SK-N-SH (cell line): ENCODE measurements around the gene APH1B. TPM values are rescaled to one million over a fixed set of nuclear protein-coding genes. Genes with fewer than 3 reads are reported as not detected.

Source experiments
- CTCF ChIA-PET: fragments of 300-600, 350-600 bp; formaldehyde crosslinking; extraction: SDS; loops from one replicate; lab custom pipeline; 2021; lab: Yijun Ruan, JAX
- POLR2A ChIA-PET: fragments of 350-600 bp; sonication (Branson Sonifier 250); formaldehyde crosslinking; extraction: SDS; loops from one replicate; lab custom pipeline; 2020; ENCODE audit warnings: antibody characterized with exemption, inconsistent platforms; lab: Yijun Ruan, JAX
- DNase-seq: peaks from one replicate; pipeline ENCODE4 v3.0.0; 2012
- H2AFZ ChIP-seq: fragments of 200-600 bp; sonication (generic); 2 replicates; pipeline ENCODE4 v1.8.1; 2016; ENCODE audit warnings: antibody characterized with exemption, mild to moderate bottlenecking, low read depth
- H3F3A ChIP-seq: fragments of 200-600 bp; sonication (generic); replicated peaks from 2 replicates; pipeline ENCODE3; 2016; ENCODE audit warnings: antibody characterized with exemption, mild to moderate bottlenecking; ENCODE audit not compliant: insufficient read depth
- H3K27ac ChIP-seq, 2 experiments: fragments of 200-500 bp in 1 of 2; fragments of 200-600 bp in 1 of 2; sonication (Bioruptor generic) in 1 of 2; sonication (generic), shearing (Covaris generic) in 1 of 2; 2 replicates each; pipeline versions ENCODE4 v1.5.1 to v1.6.1; 2014 to 2016; ENCODE audit warnings: low read depth in 2 of 2, inconsistent platforms in 1 of 2, low read length in 1 of 2, mild to moderate bottlenecking in 1 of 2, mixed read lengths in 1 of 2
- H3K27me3 ChIP-seq: fragments of 200-600 bp; sonication (generic), shearing (Covaris generic); 2 replicates; pipeline ENCODE4 v1.6.1; 2016; ENCODE audit warnings: mixed run types; ENCODE audit not compliant: insufficient read depth
- H3K36me3 ChIP-seq, 2 experiments: fragments of 200-500 bp in 1 of 2; fragments of 200-600 bp in 1 of 2; sonication (Bioruptor generic) in 1 of 2; sonication (generic) in 1 of 2; replicated peaks in 1 of 2; 2 replicates each; pipeline versions ENCODE3 to v1.5.1; 2014 to 2016; ENCODE audit warnings: low read length in 1 of 2, mild to moderate bottlenecking in 1 of 2; ENCODE audit not compliant: insufficient read depth in 2 of 2, control insufficient read depth in 1 of 2
- H3K4me1 ChIP-seq, 2 experiments: fragments of 200-500 bp in 1 of 2; fragments of 200-600 bp in 1 of 2; sonication (Bioruptor generic) in 1 of 2; sonication (generic), shearing (Covaris generic) in 1 of 2; 2 replicates each; pipeline versions ENCODE4 v1.5.1 to v1.6.1; 2014 to 2016; ENCODE audit warnings: low read depth in 1 of 2, low read length in 1 of 2, mixed run types in 1 of 2; ENCODE audit not compliant: insufficient read depth in 2 of 2, control insufficient read depth in 1 of 2
- H3K4me2 ChIP-seq: fragments of 200-600 bp; sonication (generic), shearing (Covaris generic); 2 replicates; pipeline ENCODE4 v1.6.1; 2017; ENCODE audit warnings: mixed run types
- H3K4me3 ChIP-seq, 2 experiments: fragments of 200-500 bp in 1 of 2; fragments of 200-600 bp in 1 of 2; sonication (Bioruptor generic) in 1 of 2; sonication (generic), shearing (Covaris generic) in 1 of 2; 2 replicates each; pipeline versions ENCODE4 v1.5.1 to v1.8.1; 2014 to 2016; ENCODE audit warnings: low read depth in 2 of 2, inconsistent platforms in 1 of 2, low read length in 1 of 2, mild to moderate bottlenecking in 1 of 2, mixed read lengths in 1 of 2, moderate library complexity in 1 of 2
- H3K79me2 ChIP-seq: fragments of 200-600 bp; sonication (generic); 2 replicates; pipeline ENCODE4 v1.8.1; 2017; ENCODE audit warnings: mild to moderate bottlenecking; ENCODE audit not compliant: insufficient read depth
- H3K9ac ChIP-seq: fragments of 200-600 bp; sonication (generic); 2 replicates; pipeline ENCODE4 v1.6.1; 2017; ENCODE audit warnings: mixed run types
- H3K9me2 ChIP-seq: fragments of 200-600 bp; sonication (generic); 2 replicates; pipeline ENCODE4 v1.6.1; 2017; ENCODE audit warnings: mixed run types
- H3K9me3 ChIP-seq: fragments of 200-600 bp; sonication (generic); 2 replicates; pipeline ENCODE4 v1.6.1; 2017; ENCODE audit warnings: mixed run types, mild to moderate bottlenecking, moderate library complexity
- H4K20me1 ChIP-seq: fragments of 200-600 bp; sonication (generic); 2 replicates; pipeline ENCODE4 v1.6.1; 2017; ENCODE audit warnings: mild to moderate bottlenecking, mixed run types; ENCODE audit not compliant: insufficient read depth
- CHD2 ChIP-seq: fragments of 150-350 bp; IDR thresholded peaks from 2 replicates; pipeline ENCODE4 v1.6.1; 2018; ENCODE audit warnings: low read length; ENCODE audit not compliant: partially characterized antibody
- ELF1 ChIP-seq: IDR thresholded peaks from 2 replicates; pipeline ENCODE4 v1.4.0; 2012
- EP300 ChIP-seq, 2 experiments: IDR thresholded peaks; 2 replicates each; pipeline versions ENCODE4 v1.4.0 to v1.6.1; 2012; ENCODE audit warnings: borderline replicate concordance in 1 of 2, low read depth in 1 of 2, low read length in 1 of 2
- FOSL2 ChIP-seq: IDR thresholded peaks from 2 replicates; pipeline ENCODE4 v1.4.0; 2012; ENCODE audit warnings: low read depth, mild to moderate bottlenecking, moderate library complexity, borderline replicate concordance
- FOXM1 ChIP-seq: IDR thresholded peaks from 2 replicates; pipeline ENCODE4 v1.4.0; 2012; ENCODE audit warnings: low read depth, mild to moderate bottlenecking
- GATA2 ChIP-seq: sonication (generic); formaldehyde crosslinking; IDR thresholded peaks from 2 replicates; pipeline ENCODE4 v1.5.0; 2020; ENCODE audit warnings: mild to moderate bottlenecking, missing genetic modification reagents
- JUND ChIP-seq: IDR thresholded peaks from 2 replicates; pipeline ENCODE4 v1.4.0; 2012
- MEF2A ChIP-seq: IDR thresholded peaks from 2 replicates; pipeline ENCODE4 v1.4.0; 2012; ENCODE audit warnings: low read depth, borderline replicate concordance
- MXI1 ChIP-seq: IDR thresholded peaks from 2 replicates; pipeline ENCODE4 v1.6.1; 2012; ENCODE audit warnings: mild to moderate bottlenecking, low read depth, low read length, improper control_type of control experiment
- NFIC ChIP-seq: IDR thresholded peaks from 2 replicates; pipeline ENCODE4 v1.4.0; 2012; ENCODE audit warnings: borderline replicate concordance
- NRF1 ChIP-seq: IDR thresholded peaks from 2 replicates; pipeline ENCODE4 v1.6.1; 2012; ENCODE audit warnings: low read depth, mild to moderate bottlenecking, low read length
- RCOR1 ChIP-seq: fragments of 150-350 bp; IDR thresholded peaks from 2 replicates; pipeline ENCODE4 v1.6.1; 2017; ENCODE audit warnings: antibody characterized with exemption, low read length
- SMC3 ChIP-seq: IDR thresholded peaks from 2 replicates; pipeline ENCODE4 v1.6.1; 2012; ENCODE audit warnings: low read depth, low read length, improper control_type of control experiment
- TCF12 ChIP-seq: IDR thresholded peaks from 2 replicates; pipeline ENCODE4 v1.4.0; 2012
- WGBS: methylation state at CpG from one replicate; pipeline ENCODE4 v1.1.6; 2017; ENCODE audit warnings: low lambda C conversion rate; 5-methylcytosine and 5-hydroxymethylcytosine counted together
- polyA plus RNA-seq, 3 experiments: library from polyadenylated mRNA; depleted of rRNA; stranded (reverse); fragments of >200 nt; gene quantifications; 2 replicates each; pipeline ENCODE4 v1.2.3, GENCODE V29; 2012
- TF ChIP-seq, protein P1 (sequence below): IDR thresholded peaks from 2 replicates; pipeline ENCODE4; 2012
- TF ChIP-seq, protein P2 (sequence below): IDR thresholded peaks from 2 replicates; pipeline ENCODE4 v1.4.0; 2012; ENCODE audit warnings: low read depth, borderline replicate concordance
- TF ChIP-seq, protein P3 (sequence below): IDR thresholded peaks from 2 replicates; pipeline ENCODE4 v1.4.0; 2012; ENCODE audit warnings: low read depth, borderline replicate concordance
- TF ChIP-seq, protein P4 (sequence below): IDR thresholded peaks from 2 replicates; pipeline ENCODE4 v1.4.0; 2012; ENCODE audit warnings: low read depth

Gene APH1B
- polyA plus RNA-seq, 1 of the 3 experiments (the other 2 are of a cell fraction) = 7.6 TPM

DNA sequence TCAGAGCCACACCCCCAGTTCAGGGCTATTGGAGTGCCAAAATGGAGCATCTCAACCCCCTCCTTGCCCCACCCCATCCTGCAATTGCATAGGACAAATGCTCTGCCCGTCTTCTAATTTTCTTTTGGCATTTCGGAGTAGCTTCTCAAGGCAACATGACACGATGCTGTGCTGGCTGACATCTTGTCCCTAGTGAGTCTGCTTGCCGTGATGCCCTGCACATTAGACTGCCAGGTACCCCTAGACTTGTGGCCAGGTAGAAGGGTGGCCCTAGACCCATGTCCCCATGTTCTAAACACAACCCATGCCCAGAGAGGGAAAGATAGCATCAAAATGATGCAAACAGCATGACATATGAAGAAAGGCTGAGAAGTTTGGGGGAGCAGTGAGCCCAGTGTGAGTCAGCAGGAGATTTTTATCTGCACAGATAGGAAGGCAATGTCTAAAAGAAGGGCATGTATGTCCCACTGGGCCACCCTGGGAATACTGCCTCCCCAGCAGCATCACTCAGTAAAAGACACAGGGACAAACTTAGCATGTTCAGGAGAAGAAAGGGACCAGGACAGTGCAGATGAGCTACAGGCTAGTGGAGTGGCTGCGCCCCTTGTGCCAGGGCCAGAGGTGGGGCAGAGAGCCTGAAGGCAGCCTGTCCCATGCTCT is 67.5 kb downstream of the APH1B start:
- H3K9me3 ChIP-seq = no peaks in the 10 kb centered on the region
- H3K9me2 ChIP-seq = no peaks in the 10 kb centered on the region
- no peaks in the 10 kb centered on the region; the same call in 1 of the 2 replicates for H3K79me2 ChIP-seq
- WGBS = 90% methylated on average over 5 of the region's 5 CpGs
- peak; percentile 75 for TF ChIP-seq TCF12
- TF ChIP-seq NRF1 = no peak
- TF ChIP-seq FOXM1 = no peak
- no peak for TF ChIP-seq MXI1
- no peak for TF ChIP-seq GATA2 (CRISPR knock-in tag)
- TF ChIP-seq NFIC = no peak; the same call in 1 of the 2 replicates
- TF ChIP-seq, protein P1, sequence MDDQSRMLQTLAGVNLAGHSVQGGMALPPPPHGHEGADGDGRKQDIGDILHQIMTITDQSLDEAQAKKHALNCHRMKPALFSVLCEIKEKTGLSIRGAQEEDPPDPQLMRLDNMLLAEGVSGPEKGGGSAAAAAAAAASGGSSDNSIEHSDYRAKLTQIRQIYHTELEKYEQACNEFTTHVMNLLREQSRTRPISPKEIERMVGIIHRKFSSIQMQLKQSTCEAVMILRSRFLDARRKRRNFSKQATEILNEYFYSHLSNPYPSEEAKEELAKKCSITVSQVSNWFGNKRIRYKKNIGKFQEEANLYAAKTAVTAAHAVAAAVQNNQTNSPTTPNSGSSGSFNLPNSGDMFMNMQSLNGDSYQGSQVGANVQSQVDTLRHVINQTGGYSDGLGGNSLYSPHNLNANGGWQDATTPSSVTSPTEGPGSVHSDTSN = peak; percentile 55
- TF ChIP-seq EP300 (IDR thresholded peaks at IDR 0.05; ENCODE audit: borderline replicate concordance in 1 of 2, low read depth in 1 of 2, low read length in 1 of 2) = peak in 1 of 2 experiments; percentile 28; a peak in 1 of 4 replicates
- no peak for TF ChIP-seq CHD2
- no peak for TF ChIP-seq RCOR1
- TF ChIP-seq, protein P2, sequence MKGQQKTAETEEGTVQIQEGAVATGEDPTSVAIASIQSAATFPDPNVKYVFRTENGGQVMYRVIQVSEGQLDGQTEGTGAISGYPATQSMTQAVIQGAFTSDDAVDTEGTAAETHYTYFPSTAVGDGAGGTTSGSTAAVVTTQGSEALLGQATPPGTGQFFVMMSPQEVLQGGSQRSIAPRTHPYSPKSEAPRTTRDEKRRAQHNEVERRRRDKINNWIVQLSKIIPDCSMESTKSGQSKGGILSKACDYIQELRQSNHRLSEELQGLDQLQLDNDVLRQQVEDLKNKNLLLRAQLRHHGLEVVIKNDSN = no peak
- TF ChIP-seq, protein P3, sequence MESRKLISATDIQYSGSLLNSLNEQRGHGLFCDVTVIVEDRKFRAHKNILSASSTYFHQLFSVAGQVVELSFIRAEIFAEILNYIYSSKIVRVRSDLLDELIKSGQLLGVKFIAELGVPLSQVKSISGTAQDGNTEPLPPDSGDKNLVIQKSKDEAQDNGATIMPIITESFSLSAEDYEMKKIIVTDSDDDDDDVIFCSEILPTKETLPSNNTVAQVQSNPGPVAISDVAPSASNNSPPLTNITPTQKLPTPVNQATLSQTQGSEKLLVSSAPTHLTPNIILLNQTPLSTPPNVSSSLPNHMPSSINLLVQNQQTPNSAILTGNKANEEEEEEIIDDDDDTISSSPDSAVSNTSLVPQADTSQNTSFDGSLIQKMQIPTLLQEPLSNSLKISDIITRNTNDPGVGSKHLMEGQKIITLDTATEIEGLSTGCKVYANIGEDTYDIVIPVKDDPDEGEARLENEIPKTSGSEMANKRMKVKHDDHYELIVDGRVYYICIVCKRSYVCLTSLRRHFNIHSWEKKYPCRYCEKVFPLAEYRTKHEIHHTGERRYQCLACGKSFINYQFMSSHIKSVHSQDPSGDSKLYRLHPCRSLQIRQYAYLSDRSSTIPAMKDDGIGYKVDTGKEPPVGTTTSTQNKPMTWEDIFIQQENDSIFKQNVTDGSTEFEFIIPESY = no peak
- TF ChIP-seq MEF2A = no peak
- TF ChIP-seq JUND = peak; percentile 58
- TF ChIP-seq FOSL2 = peak; percentile 77; the same call in 1 of the 2 replicates
- TF ChIP-seq SMC3 = no peak
- TF ChIP-seq, protein P4, sequence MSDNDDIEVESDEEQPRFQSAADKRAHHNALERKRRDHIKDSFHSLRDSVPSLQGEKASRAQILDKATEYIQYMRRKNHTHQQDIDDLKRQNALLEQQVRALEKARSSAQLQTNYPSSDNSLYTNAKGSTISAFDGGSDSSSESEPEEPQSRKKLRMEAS = peak; percentile 36; the same call in 1 of the 2 replicates
- TF ChIP-seq ELF1 = no peak
- H3K4me2 ChIP-seq = peak overlapping the region; percentile 54; the same call in 1 of the 2 replicates
- POLR2A ChIA-PET = no interaction called here
- CTCF ChIA-PET = no interaction called here
- H3F3A ChIP-seq = peaks cover 13% of the 10 kb centered on the region
- H2AFZ ChIP-seq = no peak overlapping the region
- H3K27me3 ChIP-seq = no peaks in the 10 kb centered on the region
- H3K36me3 ChIP-seq = peaks cover 0 to 4% of the 10 kb centered on the region in 2 experiments
- peak overlapping the region in 1 of 2 experiments; percentile 65; a peak in 1 of 4 replicates for H3K27ac ChIP-seq
- no peak overlapping the region for H3K4me3 ChIP-seq
- DNase-seq = no peak
- H3K4me1 ChIP-seq = peaks cover 23 to 57% of the 10 kb centered on the region in 2 experiments
- H4K20me1 ChIP-seq = no peaks in the 10 kb centered on the region
- H3K9ac ChIP-seq = no peak overlapping the region
